CD4-positive, alpha-beta T cell (primary cell): Measurements from ENCODE around the gene GRIPAP1. TPM values are rescaled to one million over a fixed set of nuclear protein-coding genes. Genes with fewer than 3 reads are reported as not detected.

Experiments
- ATAC-seq: fragments of 200-7000 bp; cut with Tn5 transposase; one replicate; pipeline ENCODE4 v1.10.0; 2022; ENCODE audit warnings: mild to moderate bottlenecking; ENCODE audit not compliant: poor library complexity
- CTCF ChIA-PET: fragments of 350-600 bp; sonication (Branson Sonifier 250); formaldehyde crosslinking; loops from one replicate; lab custom pipeline; 2021; ENCODE audit warnings: antibody characterized with exemption, inconsistent platforms; lab: Charles Lee
- POLR2A ChIA-PET: fragments of 350-600 bp; sonication (Branson Sonifier 250); formaldehyde crosslinking; loops from one replicate; lab custom pipeline; 2021; ENCODE audit warnings: antibody characterized with exemption, inconsistent platforms; lab: Charles Lee
- DNase-seq, 14 experiments: peaks; one replicate each; pipeline ENCODE4 v3.0.0-alpha.2; 2013 to 2020; ENCODE audit warnings: mixed read lengths in 2 of 14
- H3K27ac ChIP-seq, 2 donors: one replicate each; pipeline versions ENCODE4 v1.5.1 to v1.7.0; 2013; ENCODE audit warnings: low read length in 2 of 2, low read depth in 1 of 2, mild to moderate bottlenecking in 1 of 2
- H3K27me3 ChIP-seq, 2 experiments: 1 replicate in 1 of 2; 2 replicates in 1 of 2; pipeline versions ENCODE4 v1.6.1 to v1.7.0; 2013; ENCODE audit warnings: low read length in 2 of 2, control low read depth in 1 of 2, mild to moderate bottlenecking in 1 of 2, moderate library complexity in 1 of 2; ENCODE audit not compliant: insufficient read depth in 2 of 2, control insufficient read depth in 1 of 2
- H3K36me3 ChIP-seq: one replicate; pipeline ENCODE4 v1.6.1; 2013; ENCODE audit warnings: low read length, control low read depth; ENCODE audit not compliant: insufficient read depth
- H3K4me1 ChIP-seq: one replicate; pipeline ENCODE4 v1.6.1; 2013; ENCODE audit warnings: low read length, control low read depth; ENCODE audit not compliant: insufficient read depth
- H3K4me3 ChIP-seq: one replicate; pipeline ENCODE4 v1.5.1; 2013; ENCODE audit warnings: mild to moderate bottlenecking, low read length, moderate library complexity
- H3K9me3 ChIP-seq, 2 experiments: 1 replicate in 1 of 2; 2 replicates in 1 of 2; pipeline versions ENCODE4 v1.6.1 to v1.7.0; 2013; ENCODE audit warnings: low read length in 2 of 2, mild to moderate bottlenecking in 2 of 2, control low read depth in 1 of 2, moderate library complexity in 1 of 2; ENCODE audit not compliant: control insufficient read depth in 1 of 2, insufficient read depth in 1 of 2
- H3K27ac Mint-ChIP-seq: one replicate; pipeline ENCODE4 v1.8.0; 2020; ENCODE audit warnings: mixed read lengths
- H3K27me3 Mint-ChIP-seq: one replicate; pipeline ENCODE4 v1.8.0; 2021; ENCODE audit warnings: mixed read lengths
- H3K36me3 Mint-ChIP-seq: one replicate; pipeline ENCODE4 v1.8.0; 2021; ENCODE audit warnings: low read depth, mixed read lengths
- H3K4me1 Mint-ChIP-seq: one replicate; pipeline ENCODE4 v1.8.0; 2021; ENCODE audit warnings: low read depth, mixed read lengths
- H3K4me3 Mint-ChIP-seq: one replicate; pipeline ENCODE4 v1.8.0; 2020; ENCODE audit warnings: mild to moderate bottlenecking, mixed read lengths
- H3K9me3 Mint-ChIP-seq: one replicate; pipeline ENCODE4 v1.8.0; 2020; ENCODE audit warnings: mixed read lengths
- CTCF ChIP-seq: fragments of 200-600 bp; IDR thresholded peaks from one replicate; pipeline ENCODE4 v1.8.0; 2022; ENCODE audit warnings: antibody characterized with exemption, mild to moderate bottlenecking
- intact Hi-C, 2 experiments: fragments of 100-400 bp; cut with DNase I in 1 of 2; cut with micrococcal nuclease in 1 of 2; formaldehyde crosslinking; loops; one replicate each; pipeline versions ENCODE4 v1.15.1 to v1.9.0; 2023 to 2025; cut with DNase I, micrococcal nuclease
- total RNA-seq, 174 experiments: library from RNA in 2 of 174; stranded (reverse) in 2 of 174; gene quantifications; one replicate each; pipeline ENCODE4 v1.2.3 and lab custom pipeline; 2021 to 2026

The GRIPAP1 gene
- total RNA-seq, 2 experiments from 2014 or later: 100 to 101 TPM

- Histone ChIP-seq H3K27me3 (no peaks in the 10 kb centered on the region), H3K27ac (peak overlapping the region; percentile 64 to 68), H3K36me3 (peaks cover 39% of the 10 kb centered on the region), H3K4me3 (no peak overlapping the region), H3K9me3 (no peaks in the 10 kb centered on the region), H3K4me1 (peaks cover 68% of the 10 kb centered on the region)
- intact Hi-C loops: loop anchor here in 1 of 2 experiments (5.0 kb wide), 1 partner anchor 288 kb away; no protein-coding TSS in a partner anchor
- DNase-seq (no peak), ATAC-seq (no peak)
- no peak for TF ChIP-seq CTCF
- Mint-ChIP-seq H3K9me3 (no peaks in the 10 kb centered on the region), H3K36me3 (peaks cover 72% of the 10 kb centered on the region), H3K4me3 (peak overlapping the region; percentile 58), H3K27me3 (no peaks in the 10 kb centered on the region), H3K4me1 (peaks cover 74% of the 10 kb centered on the region), H3K27ac (peak overlapping the region; percentile 98)
- ChIA-PET POLR2A (interaction anchor here (1.0 to 8.8 kb wide), 5 partner anchors 16 to 37 kb away, joined by 4 to 150 read pairs (median 49); partner anchors contain the start of genes OTUD5, PQBP1, SLC35A2 and TIMM17B), CTCF (no interaction called here)
These were observed 66.8 kb downstream of the GRIPAP1 start for GRCh38 chrX:48935301-48935670.

GRCh38 chrX:48934581-48935300 is 67.3 kb downstream of the GRIPAP1 start:
- Mint-ChIP-seq H3K36me3 (peaks cover 72% of the 10 kb centered on the region), H3K4me3 (peak overlapping the region; percentile 58), H3K27me3 (no peaks in the 10 kb centered on the region), H3K27ac (peak overlapping the region; percentile 98), H3K4me1 (peaks cover 71% of the 10 kb centered on the region), H3K9me3 (no peaks in the 10 kb centered on the region)
- ChIA-PET CTCF (no interaction called here), POLR2A (interaction anchor here (1.0 to 8.8 kb wide), 4 partner anchors 14 to 23 kb away, joined by 4 to 150 read pairs (median 6); partner anchors contain the start of genes OTUD5 and SLC35A2)
- no peak overlapping the region for H3K4me3 ChIP-seq
- peak; percentile 37 for ATAC-seq
- peak in 8 of 14 experiments; percentile 24 to 85 (median 53) for DNase-seq
- intact Hi-C loops: loop anchor here in 1 of 2 experiments (5.0 kb wide), 1 partner anchor 287 kb away; no protein-coding TSS in a partner anchor
- H3K9me3 ChIP-seq: no peaks in the 10 kb centered on the region
- peaks cover 62% of the 10 kb centered on the region for H3K4me1 ChIP-seq
- H3K36me3 ChIP-seq: peaks cover 43% of the 10 kb centered on the region
- peak overlapping the region; percentile 64 to 68 for H3K27ac ChIP-seq
- TF ChIP-seq CTCF: no peak
- no peaks in the 10 kb centered on the region for H3K27me3 ChIP-seq

DNA sequence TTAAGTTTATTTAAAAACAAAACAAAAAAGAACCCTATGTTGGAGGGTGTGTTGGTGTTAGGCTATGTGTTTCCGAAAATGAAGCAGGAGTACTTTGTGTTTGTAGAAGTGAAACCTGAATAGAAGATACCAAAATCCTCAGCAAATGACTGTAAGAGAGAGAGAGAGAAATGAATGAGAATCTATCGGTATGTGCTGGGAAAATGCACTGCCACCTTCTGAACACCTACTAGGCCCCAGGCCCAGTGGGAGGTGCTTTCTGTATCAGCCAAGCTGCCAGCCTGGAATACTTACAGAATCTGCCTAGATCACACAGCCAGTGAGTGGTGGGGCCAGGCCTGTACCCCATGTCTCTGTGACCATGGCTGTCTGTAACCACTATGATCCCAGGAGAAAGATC is 68.3 kb downstream of the GRIPAP1 start:
- no peak for TF ChIP-seq CTCF
- H3K27me3 ChIP-seq: no peaks in the 10 kb centered on the region
- H3K9me3 ChIP-seq: no peaks in the 10 kb centered on the region
- H3K27ac ChIP-seq: peak overlapping the region; percentile 46 to 68
- Mint-ChIP-seq H3K27me3 (no peaks in the 10 kb centered on the region), H3K36me3 (peaks cover 63% of the 10 kb centered on the region), H3K4me1 (peaks cover 62% of the 10 kb centered on the region), H3K9me3 (no peaks in the 10 kb centered on the region), H3K4me3 (peak overlapping the region; percentile 2), H3K27ac (peak overlapping the region; percentile 98)
- ATAC-seq (no peak), DNase-seq (peak in 1 of 14 experiments; percentile 6)
- peaks cover 43% of the 10 kb centered on the region for H3K36me3 ChIP-seq
- ChIA-PET CTCF (no interaction called here), POLR2A (interaction anchor here (1.6 to 2.2 kb wide), 2 partner anchors 13 to 14 kb away, joined by 4 to 7 read pairs; no protein-coding TSS in a partner anchor)
- H3K4me1 ChIP-seq: peaks cover 52% of the 10 kb centered on the region
- no peak overlapping the region for H3K4me3 ChIP-seq
- intact Hi-C loops: no loop called here
